ENCODE measurements around the gene CD96. TPM values are rescaled to one million over a fixed set of nuclear protein-coding genes. Genes with fewer than 3 reads are reported as not detected.
"Not testable (repeated sequence)": the region's sequence is repeated elsewhere in the genome, so short reads cannot be mapped to it uniquely, and the experiment has no call there.

Gene CD96
- total and polyA plus RNA-seq, 9 donors: 0.13 to 3.0 (median 0.72) TPM

DNA sequence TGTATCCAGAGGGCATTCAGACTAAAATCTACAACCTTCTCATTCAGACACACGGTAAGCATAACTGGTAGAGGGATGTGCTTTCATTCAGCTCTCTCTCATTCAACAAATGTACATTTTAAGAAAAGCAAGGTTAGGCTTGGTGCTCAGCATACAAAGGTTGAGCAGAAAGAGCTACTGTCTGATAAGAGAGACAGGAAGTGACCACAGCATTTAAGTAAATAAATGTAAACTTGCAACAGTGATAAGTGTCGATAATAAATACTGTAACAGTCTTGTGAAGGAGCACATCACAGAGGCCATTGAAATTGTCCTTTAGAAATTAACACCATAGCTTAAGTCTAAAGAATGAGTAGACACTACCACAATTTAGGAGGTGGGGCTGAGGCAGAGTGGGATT, 3.4 kb downstream of the CD96 start:
- intact Hi-C loops (cut with DNase I): no loop called here
- no peak for TF ChIP-seq POLR2A (IDR thresholded peaks at IDR 0.05)
- TF ChIP-seq EP300 (IDR thresholded peaks at IDR 0.05): no peak
- TF ChIP-seq CTCF (IDR thresholded peaks at IDR 0.05): no peak
- H3K27me3 ChIP-seq: no peaks in the 10 kb centered on the region
- 68 to 77% (median 70%) methylated on average over 2 of the region's 2 CpGs for WGBS, 3 donors
- H3K36me3 ChIP-seq: no peaks in the 10 kb centered on the region
- peaks cover 2% of the 10 kb centered on the region for H3K4me1 ChIP-seq (ENCODE audit: insufficient read depth)
- no peak overlapping the region for H3K4me3 ChIP-seq
- H3K27ac ChIP-seq: no peak overlapping the region
- DNase-seq: no peak
- no peaks in the 10 kb centered on the region for H3K9me3 ChIP-seq

DNA sequence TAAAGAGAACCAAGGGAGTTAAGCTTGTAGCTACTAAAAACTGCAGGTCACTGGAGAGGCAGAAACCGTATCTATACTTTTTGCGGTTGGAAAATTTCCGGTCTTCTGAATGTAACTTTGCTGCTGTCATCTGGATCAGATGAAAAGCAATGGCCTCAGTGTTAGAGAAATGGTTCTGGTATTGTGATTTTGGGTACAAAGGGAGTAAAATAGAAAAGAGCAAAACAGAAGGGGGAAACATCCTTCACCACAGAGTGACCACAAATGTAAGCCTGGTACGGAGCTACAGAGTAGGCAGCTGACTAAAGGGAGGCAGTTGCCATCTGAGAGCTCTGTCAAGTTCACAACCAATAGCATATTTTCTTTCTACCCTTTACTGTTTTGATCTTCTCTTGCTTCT, 5.6 kb downstream of the CD96 start:
- no peak for DNase-seq
- WGBS, 3 donors: 93 to 96% (median 95%) methylated on average over 4 of the region's 4 CpGs
- intact Hi-C loops (cut with DNase I): no loop called here
- Histone ChIP-seq H3K4me1 (ENCODE audit: insufficient read depth) (peaks cover 2% of the 10 kb centered on the region), H3K27me3 (no peaks in the 10 kb centered on the region), H3K9me3 (no peaks in the 10 kb centered on the region), H3K27ac (no peak overlapping the region), H3K36me3 (no peaks in the 10 kb centered on the region), H3K4me3 (no peak overlapping the region)
- TF ChIP-seq POLR2A (IDR thresholded peaks at IDR 0.05) (no peak), EP300 (IDR thresholded peaks at IDR 0.05) (no peak), CTCF (IDR thresholded peaks at IDR 0.05) (no peak)

- Histone ChIP-seq H3K9me3 (no peaks in the 10 kb centered on the region), H3K4me1 (ENCODE audit: insufficient read depth) (peaks cover 2% of the 10 kb centered on the region), H3K27ac (no peak overlapping the region), H3K36me3 (no peaks in the 10 kb centered on the region), H3K27me3 (no peaks in the 10 kb centered on the region), H3K4me3 (no peak overlapping the region)
- WGBS, 3 donors: 94 to 100% (median 100%) methylated on average over 1 of the region's 1 CpG
- intact Hi-C loops (cut with DNase I): no loop called here
- no peak for DNase-seq
- no peak for TF ChIP-seq POLR2A (IDR thresholded peaks at IDR 0.05)
- TF ChIP-seq CTCF (IDR thresholded peaks at IDR 0.05): no peak
- no peak for TF ChIP-seq EP300 (IDR thresholded peaks at IDR 0.05)
Observed at GRCh38 chr3:111548092-111548491, 6.1 kb downstream of the CD96 start.

DNA sequence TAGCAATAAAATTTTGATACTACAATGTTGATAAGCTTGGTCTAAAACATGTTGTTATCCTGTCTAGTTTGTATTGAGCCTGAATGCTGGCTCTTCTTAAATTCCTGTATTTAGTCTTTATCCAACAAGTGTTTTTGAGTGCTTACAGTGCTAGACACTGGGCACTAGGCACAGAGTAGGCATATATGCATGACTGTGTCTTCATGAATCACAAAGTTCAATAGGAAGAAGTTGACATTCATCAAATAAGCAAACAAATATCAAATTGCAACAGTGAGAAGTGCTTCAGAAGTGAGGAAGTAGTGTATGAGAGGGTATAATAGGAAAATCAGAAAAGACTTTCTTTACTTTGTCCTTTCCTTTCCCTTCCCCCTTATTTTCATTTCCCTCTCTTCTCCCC, 6.8 kb downstream of the CD96 start:
- no peak for DNase-seq

GRCh38 chr3:111561902-111562301, 19.9 kb downstream of the CD96 start:
- H3K36me3 ChIP-seq; H3K27me3 ChIP-seq; intact Hi-C loops (cut with DNase I); H3K27ac ChIP-seq; H3K9me3 ChIP-seq; H3K4me1 ChIP-seq (ENCODE audit: insufficient read depth); DNase-seq; H3K4me3 ChIP-seq: not testable (repeated sequence)
- WGBS, 3 donors: 89 to 97% (median 96%) methylated on average over 17 to 20 of the region's 25 CpGs

More for the DNA sequence above, 6.8 kb downstream of the CD96 start:
- Histone ChIP-seq H3K4me1 (ENCODE audit: insufficient read depth) (peaks cover 2% of the 10 kb centered on the region), H3K27me3 (no peaks in the 10 kb centered on the region), H3K9me3 (no peaks in the 10 kb centered on the region), H3K4me3 (no peak overlapping the region), H3K27ac (no peak overlapping the region), H3K36me3 (no peaks in the 10 kb centered on the region)
- intact Hi-C loops (cut with DNase I): no loop called here
- TF ChIP-seq CTCF (IDR thresholded peaks at IDR 0.05) (no peak), EP300 (IDR thresholded peaks at IDR 0.05) (no peak), POLR2A (IDR thresholded peaks at IDR 0.05) (no peak)

All from ovary (tissue), 9 donors.